Mucosa of stomach (tissue), 1 donor: Measurements from ENCODE around the gene BMERB1.

Experiments used
- H3K27me3 ChIP-seq: one replicate; pipeline ENCODE4 v1.7.0; 2013; ENCODE audit warnings: mild to moderate bottlenecking, low read length; ENCODE audit not compliant: control insufficient read depth, insufficient read depth
- H3K36me3 ChIP-seq: one replicate; pipeline ENCODE4 v1.7.0; 2013; ENCODE audit warnings: low read length; ENCODE audit not compliant: control insufficient read depth, insufficient read depth
- H3K4me1 ChIP-seq: one replicate; pipeline ENCODE4 v1.7.0; 2013; ENCODE audit warnings: mild to moderate bottlenecking, low read length; ENCODE audit not compliant: control insufficient read depth, insufficient read depth
- H3K4me3 ChIP-seq: one replicate; pipeline ENCODE4 v1.7.0; 2013; ENCODE audit warnings: low read length
- H3K9ac ChIP-seq: one replicate; pipeline ENCODE4 v1.7.0; 2013; ENCODE audit warnings: mild to moderate bottlenecking, low read length, moderate library complexity
- H3K9me3 ChIP-seq: one replicate; pipeline ENCODE4 v1.7.0; 2013; ENCODE audit warnings: mild to moderate bottlenecking, low read length, moderate library complexity; ENCODE audit not compliant: control insufficient read depth
- donor health status: Pancreatic carcinoma.

The BMERB1 gene

DNA sequence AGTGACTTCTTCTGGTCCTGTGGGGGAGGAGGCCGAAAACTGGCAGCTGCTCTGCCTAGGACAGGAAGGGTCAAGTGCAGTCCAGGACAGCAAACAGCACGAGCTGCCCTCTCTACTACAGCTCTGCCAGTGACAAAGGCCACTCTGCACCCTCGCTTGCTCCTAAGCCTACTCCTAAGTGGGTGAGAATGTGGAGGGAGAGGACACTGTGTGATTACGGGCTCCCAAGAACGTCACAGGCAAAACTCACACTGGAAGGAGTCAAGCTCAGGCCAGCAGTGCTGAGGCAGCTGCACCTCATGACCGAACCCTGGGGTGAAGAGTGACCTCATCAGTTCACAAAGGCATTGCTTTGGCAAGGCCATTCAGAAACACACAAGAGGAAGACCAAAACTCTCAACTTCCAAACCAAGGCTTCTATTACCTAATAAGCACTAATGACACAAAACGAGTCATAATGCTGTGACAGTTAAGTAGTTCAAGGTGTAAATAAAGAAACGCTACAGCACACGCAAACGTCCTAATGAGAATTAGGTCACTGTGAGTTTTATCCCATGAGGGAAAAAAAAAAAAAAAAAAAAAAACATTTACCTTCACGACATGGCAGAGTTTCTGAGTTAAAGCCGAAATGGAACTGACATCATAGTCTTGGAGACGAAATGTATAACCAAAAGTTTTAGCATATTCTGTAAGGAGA is 173.5 kb downstream of the BMERB1 start:
- peaks cover 20% of the 10 kb centered on the region for H3K36me3 ChIP-seq
- H3K9ac ChIP-seq, result no peak overlapping the region
- no peak overlapping the region for H3K4me3 ChIP-seq
- no peaks in the 10 kb centered on the region for H3K9me3 ChIP-seq
- H3K4me1 ChIP-seq, result peaks cover 7% of the 10 kb centered on the region
- H3K27me3 ChIP-seq, result no peaks in the 10 kb centered on the region

GRCh38 chr16:15608398-15609285 is 174.3 kb downstream of the BMERB1 start:
- Histone ChIP-seq H3K4me3 (no peak overlapping the region), H3K9me3 (no peaks in the 10 kb centered on the region), H3K36me3 (peaks cover 20% of the 10 kb centered on the region), H3K9ac (no peak overlapping the region), H3K4me1 (peaks cover 7% of the 10 kb centered on the region), H3K27me3 (no peaks in the 10 kb centered on the region)

DNA sequence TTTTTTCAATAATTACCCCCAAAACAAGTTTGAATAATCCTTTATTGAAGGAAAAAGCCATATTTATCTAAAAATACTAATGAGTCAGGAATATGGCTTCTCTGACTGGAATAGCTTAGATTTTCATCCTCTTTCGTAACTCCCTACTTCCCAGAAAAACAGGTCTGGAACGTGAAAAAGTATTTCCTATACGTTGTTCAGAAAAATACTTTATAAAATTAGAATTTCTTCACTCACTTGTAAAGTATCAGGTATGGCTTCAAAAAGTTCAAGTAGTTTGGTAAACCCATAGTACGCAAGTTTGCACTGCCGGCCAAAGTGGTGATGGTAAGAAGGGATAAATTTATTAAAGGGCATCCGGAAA is 174.9 kb downstream of the BMERB1 start:
- H3K27me3 ChIP-seq, result no peaks in the 10 kb centered on the region
- no peak overlapping the region for H3K9ac ChIP-seq
- H3K4me1 ChIP-seq, result peaks cover 7% of the 10 kb centered on the region
- H3K9me3 ChIP-seq, result no peaks in the 10 kb centered on the region
- no peak overlapping the region for H3K4me3 ChIP-seq
- peaks cover 15% of the 10 kb centered on the region for H3K36me3 ChIP-seq

- H3K36me3 ChIP-seq, result peaks cover 15% of the 10 kb centered on the region
Observed at GRCh38 chr16:15610369-15610871, 176.0 kb downstream of the BMERB1 start.

DNA sequence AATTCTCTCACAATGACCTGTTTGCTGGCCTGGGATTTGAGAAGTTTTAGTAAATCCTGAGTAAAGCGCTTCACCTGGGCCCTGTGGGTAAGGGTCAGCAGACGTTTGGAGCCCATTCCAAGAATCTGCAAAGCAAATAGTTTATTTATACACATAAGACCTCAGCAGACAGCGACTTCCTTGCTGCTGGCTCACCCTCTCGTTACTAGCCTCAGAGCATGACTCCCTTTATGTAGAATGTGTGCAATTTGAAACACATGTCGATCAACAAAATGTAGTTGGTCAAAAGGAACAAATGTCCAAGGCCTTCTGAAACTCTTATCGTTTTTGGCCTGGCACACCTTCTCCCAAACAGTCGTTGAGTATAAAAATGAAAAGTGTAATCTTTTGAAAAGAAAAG is 177.2 kb downstream of the BMERB1 start:
- no peak overlapping the region for H3K4me3 ChIP-seq
- H3K9me3 ChIP-seq, result no peaks in the 10 kb centered on the region
- H3K9ac ChIP-seq, result no peak overlapping the region
- no peaks in the 10 kb centered on the region for H3K27me3 ChIP-seq
- peaks cover 15% of the 10 kb centered on the region for H3K36me3 ChIP-seq
- no peaks in the 10 kb centered on the region for H3K4me1 ChIP-seq

More at GRCh38 chr16:15610369-15610871, 176.0 kb downstream of the BMERB1 start:
- no peaks in the 10 kb centered on the region for H3K4me1 ChIP-seq
- no peak overlapping the region for H3K4me3 ChIP-seq
- no peaks in the 10 kb centered on the region for H3K9me3 ChIP-seq
- no peaks in the 10 kb centered on the region for H3K27me3 ChIP-seq
- H3K9ac ChIP-seq, result no peak overlapping the region

GRCh38 chr16:15613676-15614075 is 179.3 kb downstream of the BMERB1 start:
- H3K36me3 ChIP-seq, result peaks cover 3% of the 10 kb centered on the region
- H3K4me1 ChIP-seq, result no peaks in the 10 kb centered on the region
- no peaks in the 10 kb centered on the region for H3K27me3 ChIP-seq
- no peak overlapping the region for H3K4me3 ChIP-seq
- H3K9ac ChIP-seq, result no peak overlapping the region
- no peaks in the 10 kb centered on the region for H3K9me3 ChIP-seq

DNA sequence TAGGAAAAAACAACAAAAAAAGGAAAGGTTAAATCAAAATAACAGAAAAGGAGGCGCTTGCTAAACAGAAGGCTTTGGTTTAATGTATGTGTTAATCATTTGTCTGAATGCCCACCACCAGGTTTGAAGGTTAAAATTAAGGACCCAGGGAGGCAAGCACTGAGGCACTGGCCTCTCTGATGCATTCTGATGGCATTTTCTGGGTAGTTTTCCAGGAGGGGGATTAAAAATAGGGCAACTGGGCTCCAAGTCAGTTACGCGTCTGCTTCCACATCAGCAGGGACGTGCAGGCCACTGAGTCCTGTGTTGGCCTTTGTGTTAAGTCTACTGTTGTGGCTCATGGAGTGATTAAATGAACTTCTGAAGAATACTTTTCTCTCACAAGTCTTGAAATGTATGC is 181.6 kb downstream of the BMERB1 start:
- Histone ChIP-seq H3K9ac (no peak overlapping the region), H3K4me1 (no peaks in the 10 kb centered on the region), H3K27me3 (no peaks in the 10 kb centered on the region), H3K4me3 (no peak overlapping the region), H3K36me3 (peaks cover 12% of the 10 kb centered on the region), H3K9me3 (no peaks in the 10 kb centered on the region)

- no peaks in the 10 kb centered on the region for H3K9me3 ChIP-seq
- no peak overlapping the region for H3K9ac ChIP-seq
- no peak overlapping the region for H3K4me3 ChIP-seq
- H3K27me3 ChIP-seq, result no peaks in the 10 kb centered on the region
- H3K36me3 ChIP-seq, result peaks cover 12% of the 10 kb centered on the region
- H3K4me1 ChIP-seq, result no peaks in the 10 kb centered on the region
Observed at GRCh38 chr16:15616475-15617165, 182.2 kb downstream of the BMERB1 start.

DNA sequence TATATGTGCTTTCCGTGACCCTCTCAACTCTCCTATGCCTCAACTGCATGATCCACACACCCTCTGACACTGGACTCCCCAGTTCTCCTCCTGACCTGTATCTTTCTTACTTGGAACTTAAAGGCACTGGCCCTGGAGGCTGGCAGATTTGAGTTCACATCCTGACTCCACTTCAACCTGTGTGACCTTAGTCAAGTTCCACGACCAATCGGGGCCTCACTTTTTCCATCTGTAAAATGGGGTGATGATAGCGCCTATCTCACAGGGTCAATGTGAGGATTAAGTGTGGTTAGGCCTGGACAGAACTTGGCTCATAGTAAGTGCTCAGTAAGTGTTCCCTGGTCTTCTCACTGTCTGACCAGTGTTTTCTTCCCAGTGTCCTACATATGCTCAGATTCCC is 183.5 kb downstream of the BMERB1 start:
- H3K36me3 ChIP-seq, result peaks cover 9% of the 10 kb centered on the region
- no peaks in the 10 kb centered on the region for H3K27me3 ChIP-seq

DNA sequence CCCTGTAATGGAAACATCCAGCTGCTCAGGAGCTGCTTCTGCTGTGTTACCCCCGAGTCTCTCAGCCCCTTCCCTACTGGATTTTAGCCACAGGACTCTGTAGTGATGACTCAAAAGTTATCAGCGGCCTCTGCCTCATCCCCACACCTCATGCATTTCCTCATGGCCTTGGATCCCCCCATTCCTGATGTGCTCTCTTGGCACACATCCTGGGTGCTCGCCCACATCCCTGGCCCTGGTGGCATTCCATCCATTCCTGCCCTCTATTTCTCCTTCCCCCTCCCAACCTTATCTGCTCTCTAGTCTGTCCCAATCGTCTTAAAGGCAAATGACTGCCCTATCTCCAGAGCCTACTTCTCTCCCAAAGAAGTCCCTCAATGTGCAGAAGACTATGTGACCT is 184.0 kb downstream of the BMERB1 start:
- no peaks in the 10 kb centered on the region for H3K4me1 ChIP-seq
- H3K27me3 ChIP-seq, result no peaks in the 10 kb centered on the region
- no peaks in the 10 kb centered on the region for H3K9me3 ChIP-seq
- no peak overlapping the region for H3K4me3 ChIP-seq
- peaks cover 9% of the 10 kb centered on the region for H3K36me3 ChIP-seq
- H3K9ac ChIP-seq, result no peak overlapping the region

More for the DNA sequence above, 183.5 kb downstream of the BMERB1 start:
- Histone ChIP-seq H3K4me1 (no peaks in the 10 kb centered on the region), H3K9ac (no peak overlapping the region), H3K9me3 (no peaks in the 10 kb centered on the region), H3K4me3 (no peak overlapping the region)

- peaks cover 15% of the 10 kb centered on the region for H3K36me3 ChIP-seq
Observed at GRCh38 chr16:15620611-15621195, 186.3 kb downstream of the BMERB1 start.

More at GRCh38 chr16:15620611-15621195, 186.3 kb downstream of the BMERB1 start:
- no peaks in the 10 kb centered on the region for H3K9me3 ChIP-seq
- H3K4me1 ChIP-seq, result no peaks in the 10 kb centered on the region
- H3K27me3 ChIP-seq, result no peaks in the 10 kb centered on the region
- no peak overlapping the region for H3K9ac ChIP-seq
- H3K4me3 ChIP-seq, result no peak overlapping the region
